SK-N-SH (cell line): ENCODE measurements around the gene REG3A.

ENCODE experiments used
- CTCF ChIP-seq: fragments of 200-600 bp; sonication (generic); IDR thresholded peaks from 2 replicates; pipeline ENCODE4 v1.6.1; 2017; ENCODE audit warnings: antibody characterized with exemption, mild to moderate bottlenecking, moderate library complexity
- EP300 ChIP-seq, 2 experiments: IDR thresholded peaks; 2 replicates each; pipeline versions ENCODE4 v1.4.0 to v1.6.1; 2012; ENCODE audit warnings: borderline replicate concordance in 1 of 2, low read depth in 1 of 2, low read length in 1 of 2
- EZH2phosphoT487 ChIP-seq: fragments of 200-600 bp; sonication (generic); IDR thresholded peaks from 2 replicates; pipeline ENCODE4 v1.6.1; 2017; ENCODE audit warnings: low read depth, mixed run types, mild to moderate bottlenecking, antibody characterized with exemption, moderate library complexity, borderline replicate concordance
- IRF3 ChIP-seq: fragments of 150-350 bp; IDR thresholded peaks from 2 replicates; pipeline ENCODE4 v1.6.1; 2016; ENCODE audit warnings: mild to moderate bottlenecking, low read depth, low read length
- NFIC ChIP-seq: IDR thresholded peaks from 2 replicates; pipeline ENCODE4 v1.4.0; 2012; ENCODE audit warnings: borderline replicate concordance
- POLR2AphosphoS5 ChIP-seq: IDR thresholded peaks from 2 replicates; pipeline ENCODE4 v1.6.1; 2012; ENCODE audit warnings: low read depth, low read length
- RAD21 ChIP-seq: IDR thresholded peaks from 2 replicates; pipeline ENCODE4 v1.6.1; 2012; ENCODE audit warnings: mild to moderate bottlenecking, low read length
- RXRA ChIP-seq: IDR thresholded peaks from 2 replicates; pipeline ENCODE4 v1.4.0; 2012; ENCODE audit warnings: low read depth, mild to moderate bottlenecking, borderline replicate concordance

DNA sequence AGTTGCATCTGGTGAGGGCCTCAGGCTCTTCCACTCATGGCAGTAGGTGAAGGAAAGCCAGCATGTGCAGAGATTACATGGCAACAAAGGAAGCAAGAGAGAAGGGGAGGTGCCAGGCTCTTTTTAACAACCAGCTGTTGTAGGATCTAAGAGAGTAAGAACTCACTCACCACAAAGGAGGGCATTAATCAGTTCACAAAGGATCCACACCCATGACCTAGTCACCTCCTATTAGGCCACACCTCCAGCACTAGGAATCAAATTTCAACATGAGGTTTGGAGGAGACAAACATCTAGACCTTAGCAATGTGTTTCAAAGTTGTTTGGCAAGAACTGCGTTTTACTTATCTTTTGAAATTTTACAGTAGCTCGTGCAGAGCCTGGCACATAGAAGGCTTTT lies 20.5 kb upstream of the REG3A start:
- no peak for TF ChIP-seq CTCF
- no peak for TF ChIP-seq EP300 (IDR thresholded peaks at IDR 0.05; ENCODE audit: borderline replicate concordance in 1 of 2, low read depth in 1 of 2, low read length in 1 of 2)
- no peak for TF ChIP-seq RXRA
- TF ChIP-seq EZH2phosphoT487: no peak
- TF ChIP-seq NFIC: no peak
- TF ChIP-seq POLR2AphosphoS5: no peak
- TF ChIP-seq RAD21: no peak
- TF ChIP-seq IRF3: no peak
